Activated CD8-positive, alpha-beta memory T cell treated with anti-CD3 and anti-CD28 coated beads for 36 hours (primary cell): ENCODE results near the gene MAP3K7CL. TPM values are rescaled to one million over a fixed set of nuclear protein-coding genes. Genes with fewer than 3 reads are reported as not detected.

Source experiments
- CTCF ChIA-PET: fragments of 350-600 bp; sonication (Branson Sonifier 250); formaldehyde crosslinking; loops from one replicate; lab custom pipeline; 2021; ENCODE audit warnings: antibody characterized with exemption; lab: Charles Lee
- POLR2A ChIA-PET: fragments of 350-600 bp; sonication (Branson Sonifier 250); formaldehyde crosslinking; loops from one replicate; lab custom pipeline; 2021; ENCODE audit warnings: antibody characterized with exemption; lab: Charles Lee
- total RNA-seq, 2 experiments: library from RNA; stranded (reverse); gene quantifications; one replicate each; pipeline ENCODE4 v1.2.3, GENCODE V29; 2021

MAP3K7CL gene
- total RNA-seq, 2 experiments from 2014 or later = 4.3 to 5.5 TPM

- ChIA-PET POLR2A (interaction anchor here (0.7 kb wide), 1 partner anchor 27 kb away, joined by 9 read pairs; no protein-coding TSS in a partner anchor), CTCF (no interaction called here)
Measured at GRCh38 chr21:29124645-29125044, 5.8 kb upstream of the MAP3K7CL start.

GRCh38 chr21:29125191-29125590 lies 5.3 kb upstream of the MAP3K7CL start:
- POLR2A ChIA-PET = no interaction called here
- CTCF ChIA-PET = no interaction called here

GRCh38 chr21:29125979-29126378 lies 4.5 kb upstream of the MAP3K7CL start:
- ChIA-PET POLR2A (no interaction called here), CTCF (no interaction called here)

GRCh38 chr21:29133241-29133640 lies 2.8 kb downstream of the MAP3K7CL start:
- POLR2A ChIA-PET = no interaction called here
- CTCF ChIA-PET = no interaction called here

GRCh38 chr21:29133796-29134195 lies 3.4 kb downstream of the MAP3K7CL start:
- POLR2A ChIA-PET = no interaction called here
- CTCF ChIA-PET = no interaction called here

- POLR2A ChIA-PET = no interaction called here
- CTCF ChIA-PET = no interaction called here
Measured at GRCh38 chr21:29135481-29135880, 5.0 kb downstream of the MAP3K7CL start.

- CTCF ChIA-PET = no interaction called here
- POLR2A ChIA-PET = no interaction called here
Measured at GRCh38 chr21:29136033-29136432, 5.6 kb downstream of the MAP3K7CL start.

GRCh38 chr21:29144736-29145353 lies 14.4 kb downstream of the MAP3K7CL start:
- POLR2A ChIA-PET = no interaction called here
- CTCF ChIA-PET = no interaction called here

- ChIA-PET CTCF (no interaction called here), POLR2A (no interaction called here)
Measured at GRCh38 chr21:29145354-29145782, 14.9 kb downstream of the MAP3K7CL start.

GRCh38 chr21:29145852-29146453 lies 15.5 kb downstream of the MAP3K7CL start:
- CTCF ChIA-PET = no interaction called here

GRCh38 chr21:29146726-29147125 lies 16.3 kb downstream of the MAP3K7CL start:
- POLR2A ChIA-PET = no interaction called here
- CTCF ChIA-PET = no interaction called here

More at GRCh38 chr21:29145852-29146453, 15.5 kb downstream of the MAP3K7CL start:
- POLR2A ChIA-PET = no interaction called here

- CTCF ChIA-PET = no interaction called here
- POLR2A ChIA-PET = no interaction called here
Measured at GRCh38 chr21:29148530-29148929, 18.1 kb downstream of the MAP3K7CL start.

GRCh38 chr21:29149808-29150425 lies 19.5 kb downstream of the MAP3K7CL start:
- CTCF ChIA-PET = no interaction called here
- POLR2A ChIA-PET = no interaction called here

- POLR2A ChIA-PET = no interaction called here
- CTCF ChIA-PET = no interaction called here
Measured at GRCh38 chr21:29151931-29152330, 21.5 kb downstream of the MAP3K7CL start.

GRCh38 chr21:29152916-29153315 lies 22.5 kb downstream of the MAP3K7CL start:
- ChIA-PET CTCF (no interaction called here), POLR2A (no interaction called here)

GRCh38 chr21:29154270-29154669 lies 23.8 kb downstream of the MAP3K7CL start:
- ChIA-PET CTCF (no interaction called here), POLR2A (no interaction called here)

GRCh38 chr21:29155118-29155932 lies 24.9 kb downstream of the MAP3K7CL start:
- POLR2A ChIA-PET = no interaction called here
- CTCF ChIA-PET = no interaction called here

GRCh38 chr21:29155933-29156260 lies 25.5 kb downstream of the MAP3K7CL start:
- ChIA-PET CTCF (no interaction called here), POLR2A (no interaction called here)

- POLR2A ChIA-PET = no interaction called here
- CTCF ChIA-PET = no interaction called here
Measured at GRCh38 chr21:29157080-29157479, 26.6 kb downstream of the MAP3K7CL start.

- ChIA-PET CTCF (no interaction called here), POLR2A (no interaction called here)
Measured at GRCh38 chr21:29159842-29160241, 29.4 kb downstream of the MAP3K7CL start.
